ENCODE measurements around the gene EYS.

EYS gene

DNA sequence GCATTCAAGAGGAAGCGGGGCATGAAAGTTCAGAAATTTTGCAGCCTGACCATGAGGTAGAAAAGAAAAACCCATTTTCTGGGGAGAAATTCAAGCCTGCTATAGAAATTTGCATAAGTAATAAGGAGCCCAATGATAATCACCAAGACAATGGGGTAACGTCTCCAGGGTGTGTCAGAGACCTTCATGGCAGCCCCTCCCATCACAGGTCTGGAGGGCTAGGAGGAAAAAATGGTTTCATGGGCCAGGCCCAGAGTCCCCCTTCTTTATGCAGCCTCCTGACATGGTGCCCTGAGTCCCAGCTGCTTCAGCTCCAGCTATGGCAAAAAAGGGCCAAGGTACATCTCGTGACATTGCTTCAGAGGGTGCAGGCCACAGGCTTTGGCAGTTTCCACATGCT is 618.5 kb downstream of the EYS start:
- in situ Hi-C loops (cut with HindIII; ENCODE audit: low sequenced_read_pairs) = no loop called here
- no peak for DNase-seq (ENCODE audit: low read depth, low spot score)

GRCh38 chr6:65081756-65082155 is 625.3 kb downstream of the EYS start:
- no peak for DNase-seq (ENCODE audit: low read depth, low spot score)
- no peak overlapping the region for H3K4me3 ChIP-seq (ENCODE audit: low read depth, low read length)
- in situ Hi-C loops (cut with HindIII; ENCODE audit: low sequenced_read_pairs) = no loop called here
- TF ChIP-seq, protein P1, sequence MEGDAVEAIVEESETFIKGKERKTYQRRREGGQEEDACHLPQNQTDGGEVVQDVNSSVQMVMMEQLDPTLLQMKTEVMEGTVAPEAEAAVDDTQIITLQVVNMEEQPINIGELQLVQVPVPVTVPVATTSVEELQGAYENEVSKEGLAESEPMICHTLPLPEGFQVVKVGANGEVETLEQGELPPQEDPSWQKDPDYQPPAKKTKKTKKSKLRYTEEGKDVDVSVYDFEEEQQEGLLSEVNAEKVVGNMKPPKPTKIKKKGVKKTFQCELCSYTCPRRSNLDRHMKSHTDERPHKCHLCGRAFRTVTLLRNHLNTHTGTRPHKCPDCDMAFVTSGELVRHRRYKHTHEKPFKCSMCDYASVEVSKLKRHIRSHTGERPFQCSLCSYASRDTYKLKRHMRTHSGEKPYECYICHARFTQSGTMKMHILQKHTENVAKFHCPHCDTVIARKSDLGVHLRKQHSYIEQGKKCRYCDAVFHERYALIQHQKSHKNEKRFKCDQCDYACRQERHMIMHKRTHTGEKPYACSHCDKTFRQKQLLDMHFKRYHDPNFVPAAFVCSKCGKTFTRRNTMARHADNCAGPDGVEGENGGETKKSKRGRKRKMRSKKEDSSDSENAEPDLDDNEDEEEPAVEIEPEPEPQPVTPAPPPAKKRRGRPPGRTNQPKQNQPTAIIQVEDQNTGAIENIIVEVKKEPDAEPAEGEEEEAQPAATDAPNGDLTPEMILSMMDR (IDR thresholded peaks at IDR 0.05; ENCODE audit: low read depth, low read length) = no peak

More for the DNA sequence above, 618.5 kb downstream of the EYS start:
- TF ChIP-seq, protein P1 (IDR thresholded peaks at IDR 0.05; ENCODE audit: low read depth, low read length) = no peak
- H3K4me3 ChIP-seq (ENCODE audit: low read depth, low read length) = no peak overlapping the region

GRCh38 chr6:65075705-65076230 is 631.3 kb downstream of the EYS start:
- H3K4me3 ChIP-seq (ENCODE audit: low read depth, low read length) = no peak overlapping the region
- no peak for DNase-seq (ENCODE audit: low read depth, low spot score)
- TF ChIP-seq, protein P1 (IDR thresholded peaks at IDR 0.05; ENCODE audit: low read depth, low read length) = no peak
- in situ Hi-C loops (cut with HindIII; ENCODE audit: low sequenced_read_pairs) = no loop called here

GRCh38 chr6:65072500-65072899 is 634.5 kb downstream of the EYS start:
- TF ChIP-seq, protein P1 (IDR thresholded peaks at IDR 0.05; ENCODE audit: low read depth, low read length) = no peak
- in situ Hi-C loops (cut with HindIII; ENCODE audit: low sequenced_read_pairs) = no loop called here
- H3K4me3 ChIP-seq (ENCODE audit: low read depth, low read length) = no peak overlapping the region
- no peak for DNase-seq (ENCODE audit: low read depth, low spot score)

DNA sequence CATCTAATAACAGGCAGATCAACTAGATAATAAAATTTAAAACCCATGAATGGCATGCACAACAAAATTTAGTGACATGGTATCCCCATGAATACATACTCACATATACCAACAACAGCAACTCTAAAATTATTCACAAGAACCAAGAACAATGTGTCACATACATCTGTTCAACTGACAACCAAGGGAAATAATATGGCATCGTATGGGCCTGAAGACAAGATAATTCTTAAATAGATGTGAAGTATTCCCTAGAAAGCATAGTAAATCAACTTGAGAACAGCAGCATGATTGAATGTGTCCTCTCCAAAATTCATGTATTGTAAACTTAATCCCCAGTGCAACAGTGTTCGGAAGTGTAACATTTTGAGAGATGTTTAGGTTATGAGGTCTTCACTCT is 635.5 kb downstream of the EYS start:
- TF ChIP-seq, protein P1 (IDR thresholded peaks at IDR 0.05; ENCODE audit: low read depth, low read length) = no peak
- in situ Hi-C loops (cut with HindIII; ENCODE audit: low sequenced_read_pairs) = no loop called here
- no peak overlapping the region for H3K4me3 ChIP-seq (ENCODE audit: low read depth, low read length)
- DNase-seq (ENCODE audit: low read depth, low spot score) = no peak

DNA sequence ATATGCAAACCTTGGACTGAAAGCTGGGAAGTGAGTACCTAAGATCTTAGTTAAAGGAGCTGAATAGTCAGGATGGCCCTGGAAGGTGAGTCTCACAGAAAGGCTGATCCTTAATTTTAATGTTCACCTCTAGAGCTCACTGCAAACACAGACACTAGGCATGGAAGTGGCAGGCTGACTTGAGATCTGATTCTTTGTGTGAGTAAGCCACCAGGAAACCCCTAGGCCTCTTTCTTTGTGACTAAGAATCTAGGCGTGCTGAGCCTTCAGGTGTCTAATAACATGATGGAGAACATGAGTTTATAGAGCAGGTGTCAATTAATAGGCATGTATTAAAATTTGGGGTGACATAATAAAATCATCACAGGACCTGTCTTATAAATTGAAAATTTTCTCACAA is 642.2 kb downstream of the EYS start:
- in situ Hi-C loops (cut with HindIII; ENCODE audit: low sequenced_read_pairs) = no loop called here
- no peak overlapping the region for H3K4me3 ChIP-seq (ENCODE audit: low read depth, low read length)
- TF ChIP-seq, protein P1 (IDR thresholded peaks at IDR 0.05; ENCODE audit: low read depth, low read length) = no peak
- DNase-seq (ENCODE audit: low read depth, low spot score) = no peak

GRCh38 chr6:65059568-65059967 is 647.5 kb downstream of the EYS start:
- in situ Hi-C loops (cut with HindIII; ENCODE audit: low sequenced_read_pairs) = no loop called here
- TF ChIP-seq, protein P1 (IDR thresholded peaks at IDR 0.05; ENCODE audit: low read depth, low read length) = no peak
- no peak overlapping the region for H3K4me3 ChIP-seq (ENCODE audit: low read depth, low read length)
- no peak for DNase-seq (ENCODE audit: low read depth, low spot score)
